IMR-90 (cell line): ENCODE measurements around the gene TNFAIP8L1. TPM values are rescaled to one million over a fixed set of nuclear protein-coding genes. Genes with fewer than 3 reads are reported as not detected.

ENCODE experiments used
- ATAC-seq: fragments of 200-7000 bp; cut with Tn5 transposase; 2 replicates; pipeline ENCODE4 v1.9.1; 2020; ENCODE audit warnings: low read depth, mild to moderate bottlenecking, moderate library complexity
- BruUV-seq: library from RNA; stranded (reverse); fragments of 400-500 nt; replicated peaks from 2 replicates; lab custom pipeline; 2021; lab: Mats Ljungman, UMichigan
- CTCF ChIA-PET: fragments of 300-600 bp; formaldehyde crosslinking; extraction: SDS; loops from one replicate; lab custom pipeline; 2021; ENCODE audit warnings: antibody characterized with exemption; lab: Yijun Ruan, JAX
- POLR2A ChIA-PET: fragments of 300-600 bp; sonication (Branson Sonifier 250); formaldehyde crosslinking; loops from one replicate; lab custom pipeline; 2022; ENCODE audit warnings: antibody characterized with exemption; ENCODE audit not compliant: unreplicated experiment; lab: Charles Lee
- DNase-seq: peaks from one replicate; pipeline ENCODE4 v3.0.0; 2013
- H2AFZ ChIP-seq: replicated peaks from 2 replicates; pipeline ENCODE3; 2013; ENCODE audit warnings: low read length, mild to moderate bottlenecking; ENCODE audit not compliant: poor library complexity
- H2AK5ac ChIP-seq: 2 replicates; pipeline ENCODE4 v1.6.1; 2013; ENCODE audit warnings: low read depth, low read length, inconsistent platforms
- H2AK9ac ChIP-seq: replicated peaks from 2 replicates; pipeline ENCODE3; 2013; ENCODE audit warnings: mild to moderate bottlenecking, low read depth, low read length, moderate library complexity; ENCODE audit not compliant: poor library complexity
- H2BK120ac ChIP-seq: 2 replicates; pipeline ENCODE4 v1.6.1; 2013; ENCODE audit warnings: low read depth, low read length, inconsistent platforms
- H2BK15ac ChIP-seq: 3 replicates; pipeline ENCODE4 v1.6.1; 2013; ENCODE audit warnings: low read depth, low read length, inconsistent platforms
- H2BK20ac ChIP-seq: 2 replicates; pipeline ENCODE4 v1.6.1; 2013; ENCODE audit warnings: low read depth, mild to moderate bottlenecking, inconsistent platforms, low read length, moderate library complexity
- H2BK5ac ChIP-seq: 2 replicates; pipeline ENCODE4 v1.6.1; 2013; ENCODE audit warnings: mild to moderate bottlenecking, low read depth, low read length, inconsistent platforms; ENCODE audit not compliant: poor library complexity, severe bottlenecking
- H3K14ac ChIP-seq: replicated peaks from 2 replicates; pipeline ENCODE4 v1.6.1; 2013; ENCODE audit warnings: low read depth, low read length, inconsistent platforms
- H3K18ac ChIP-seq: 2 replicates; pipeline ENCODE4 v1.6.1; 2013; ENCODE audit warnings: low read depth, low read length, control low read depth
- H3K23ac ChIP-seq: 2 replicates; pipeline ENCODE4 v1.6.1; 2013; ENCODE audit warnings: low read depth, low read length, inconsistent platforms
- H3K27ac ChIP-seq: 2 replicates; pipeline ENCODE4 v1.5.1; 2013; ENCODE audit warnings: mild to moderate bottlenecking, control low read depth, low read length; ENCODE audit not compliant: insufficient read depth
- H3K27me3 ChIP-seq: 2 replicates; pipeline ENCODE4 v1.6.1; 2013; ENCODE audit warnings: low read length; ENCODE audit not compliant: control insufficient read depth, insufficient read depth
- H3K36me3 ChIP-seq: 2 replicates; pipeline ENCODE4 v1.6.1; 2013; ENCODE audit warnings: low read length, mixed read lengths; ENCODE audit not compliant: control insufficient read depth, insufficient read depth
- H3K4ac ChIP-seq: 2 replicates; pipeline ENCODE4 v1.6.1; 2013; ENCODE audit warnings: low read depth, low read length, inconsistent platforms
- H3K4me1 ChIP-seq: 2 replicates; pipeline ENCODE4 v1.6.1; 2013; ENCODE audit warnings: low read length, mixed read lengths; ENCODE audit not compliant: control insufficient read depth, insufficient read depth
- H3K4me2 ChIP-seq: 2 replicates; pipeline ENCODE4 v1.6.1; 2013; ENCODE audit warnings: low read depth, mild to moderate bottlenecking, control low read depth, low read length, moderate library complexity
- H3K4me3 ChIP-seq: 2 replicates; pipeline ENCODE4 v1.5.1; 2013; ENCODE audit warnings: low read depth, mild to moderate bottlenecking, control low read depth, low read length, moderate library complexity; ENCODE audit not compliant: insufficient read depth
- H3K56ac ChIP-seq: 2 replicates; pipeline ENCODE4 v1.6.1; 2013; ENCODE audit warnings: low read length, inconsistent platforms; ENCODE audit not compliant: insufficient read depth; ENCODE audit errors: extremely low read depth
- H3K79me1 ChIP-seq, 2 experiments: 2 replicates each; pipeline ENCODE4 v1.6.1; 2013; ENCODE audit warnings: low read length in 2 of 2, inconsistent platforms in 1 of 2, low read depth in 1 of 2
- H3K9ac ChIP-seq: 2 replicates; pipeline ENCODE4 v1.6.1; 2013; ENCODE audit warnings: low read depth, low read length, control low read depth
- H3K9me1 ChIP-seq: 2 replicates; pipeline ENCODE4 v1.6.1; 2013; ENCODE audit warnings: low read length, inconsistent platforms; ENCODE audit not compliant: insufficient read depth
- H3K9me3 ChIP-seq: 2 replicates; pipeline ENCODE4 v1.6.1; 2013; ENCODE audit warnings: low read length; ENCODE audit not compliant: control insufficient read depth, insufficient read depth
- H4K20me1 ChIP-seq: 2 replicates; pipeline ENCODE4 v1.6.1; 2013; ENCODE audit warnings: low read length, inconsistent platforms; ENCODE audit not compliant: insufficient read depth
- H4K5ac ChIP-seq: 2 replicates; pipeline ENCODE4 v1.6.1; 2013; ENCODE audit warnings: mild to moderate bottlenecking, low read depth, low read length, control low read depth
- H4K8ac ChIP-seq, 2 experiments: 2 replicates each; pipeline ENCODE4 v1.6.1; 2013; ENCODE audit warnings: low read depth in 2 of 2, low read length in 2 of 2, control low read depth in 1 of 2, inconsistent platforms in 1 of 2
- H4K91ac ChIP-seq: 2 replicates; pipeline ENCODE4 v1.6.1; 2013; ENCODE audit warnings: low read depth, low read length, inconsistent platforms; ENCODE audit not compliant: insufficient read depth
- BHLHE40 ChIP-seq: fragments of 150-350 bp; IDR thresholded peaks from 2 replicates; pipeline ENCODE4 v1.6.1; 2016; ENCODE audit warnings: mild to moderate bottlenecking, low read depth, low read length
- CEBPB ChIP-seq: IDR thresholded peaks from 2 replicates; pipeline ENCODE4 v1.6.1; 2012; ENCODE audit warnings: low read depth, low read length, improper control_type of control experiment
- CHD1 ChIP-seq: IDR thresholded peaks from 2 replicates; pipeline ENCODE4 v1.6.1; 2012; ENCODE audit warnings: low read depth, low read length, improper control_type of control experiment
- CTCF ChIP-seq: conservative IDR thresholded peaks from 2 replicates; pipeline ENCODE4 v1.5.1; 2012; ENCODE audit warnings: mild to moderate bottlenecking, low read depth, low read length, improper control_type of control experiment
- ELK1 ChIP-seq: fragments of 150-350 bp; IDR thresholded peaks from 2 replicates; pipeline ENCODE4 v1.6.1; 2016; ENCODE audit warnings: low read depth, mild to moderate bottlenecking, low read length, moderate library complexity, borderline replicate concordance
- FOS ChIP-seq: fragments of 150-350 bp; IDR thresholded peaks from 2 replicates; pipeline ENCODE4 v1.6.1; 2016; ENCODE audit warnings: low read depth, low read length
- MAFK ChIP-seq: IDR thresholded peaks from 2 replicates; pipeline ENCODE4 v1.6.1; 2012; ENCODE audit warnings: low read depth, low read length, improper control_type of control experiment
- MAZ ChIP-seq: IDR thresholded peaks from 2 replicates; pipeline ENCODE4 v1.6.1; 2012; ENCODE audit warnings: low read depth, mild to moderate bottlenecking, low read length, improper control_type of control experiment, moderate library complexity, borderline replicate concordance
- MXI1 ChIP-seq: IDR thresholded peaks from 2 replicates; pipeline ENCODE4 v1.6.1; 2012; ENCODE audit warnings: low read depth, mild to moderate bottlenecking, low read length, moderate library complexity, borderline replicate concordance
- POLR2A ChIP-seq: IDR thresholded peaks from 2 replicates; pipeline ENCODE4 v1.6.1; 2012; ENCODE audit warnings: mild to moderate bottlenecking, low read depth, low read length
- RFX5 ChIP-seq: IDR thresholded peaks from 2 replicates; pipeline ENCODE4 v1.8.0; 2012; ENCODE audit warnings: low read depth, mild to moderate bottlenecking, low read length, moderate library complexity
- SMC3 ChIP-seq: fragments of 150-350 bp; IDR thresholded peaks from 2 replicates; pipeline ENCODE4 v1.6.1; 2016; ENCODE audit warnings: low read depth, mild to moderate bottlenecking, antibody characterized with exemption, low read length, moderate library complexity
- USF2 ChIP-seq: fragments of 150-350 bp; IDR thresholded peaks from 2 replicates; pipeline ENCODE4 v1.6.1; 2017; ENCODE audit warnings: mild to moderate bottlenecking, antibody characterized with exemption, low read length, low read depth
- WGBS, 2 experiments: methylation state at CpG; one replicate each; pipeline versions ENCODE4 v1.1.5 to v1.1.7; 2013; ENCODE audit warnings: missing lambda C conversion rate in 2 of 2; ENCODE audit not compliant: insufficient read length in 1 of 2; ENCODE audit errors: extremely low coverage in 2 of 2; 5-methylcytosine and 5-hydroxymethylcytosine counted together
- dilution Hi-C: fragments of 300-500 bp; cut with HindIII; formaldehyde crosslinking; loops from one replicate; pipeline ENCODE4 v1.14.3; 2018; ENCODE audit warnings: low sequenced_read_pairs; ENCODE audit not compliant: unreplicated experiment
- in situ Hi-C: fragments of 300-500 bp; cut with MboI; formaldehyde crosslinking; loops from 3 replicates; pipeline ENCODE4 v1.14.3; 2019; ENCODE audit warnings: low sequenced_read_pairs, inconsistent platforms, mixed read lengths
- intact Hi-C: fragments of 100-400 bp; cut with micrococcal nuclease; formaldehyde crosslinking; loops from 2 replicates; pipeline ENCODE4 v1.10.0; 2022
- polyA plus RNA-seq, 3 experiments: library from polyadenylated mRNA; depleted of rRNA; stranded (reverse); fragments of >200 nt; gene quantifications; 2 replicates each; pipeline ENCODE4 v1.2.3, GENCODE V29; 2012; ENCODE audit warnings: low replicate concordance in 1 of 3
- total RNA-seq: library from RNA; depleted of rRNA; stranded (reverse); fragments of >200 nt; gene quantifications from 2 replicates; pipeline ENCODE4 v1.2.3, GENCODE V29; 2012

Gene TNFAIP8L1
- total and polyA plus RNA-seq, 2 of the 4 experiments (the other 2 are of a cell fraction) = 2.5 to 6.0 TPM

GRCh38 chr19:4662020-4662695 is 22.8 kb downstream of the TNFAIP8L1 start:
- Histone ChIP-seq H4K20me1 (peaks cover 46% of the 10 kb centered on the region), H3K36me3 (peaks cover 65% of the 10 kb centered on the region), H2BK120ac (no peak overlapping the region), H2AFZ (no peak overlapping the region), H3K9me1 (no peaks in the 10 kb centered on the region), H3K27me3 (no peaks in the 10 kb centered on the region), H3K27ac (no peak overlapping the region), H4K5ac (no peak overlapping the region), H4K91ac (no peak overlapping the region), H3K4ac (no peak overlapping the region), H3K4me1 (no peaks in the 10 kb centered on the region), H3K4me3 (no peak overlapping the region), H4K8ac (no peak overlapping the region), H3K79me1 (peaks cover 13 to 69% of the 10 kb centered on the region in 2 experiments; a peak in 3 of 4 replicates), H2BK20ac (no peak overlapping the region), H2BK5ac (no peak overlapping the region), H3K4me2 (no peak overlapping the region), H3K14ac (no peak overlapping the region), H3K18ac (no peak overlapping the region), H3K9ac (no peak overlapping the region), H3K9me3 (no peaks in the 10 kb centered on the region; the same call in 1 of the 2 replicates), H2AK5ac (no peak overlapping the region), H3K23ac (no peak overlapping the region), H3K56ac (no peak overlapping the region), H2AK9ac (peak overlapping the region; percentile 5), H2BK15ac (no peak overlapping the region)
- in situ Hi-C loops = no loop called here
- ATAC-seq = no peak
- DNase-seq = no peak
- dilution Hi-C loops = no loop called here
- POLR2A ChIA-PET = no interaction called here
- no peak for TF ChIP-seq MAZ
- TF ChIP-seq BHLHE40 = no peak
- TF ChIP-seq FOS = no peak
- no peak for TF ChIP-seq USF2
- no peak for TF ChIP-seq RFX5
- TF ChIP-seq CTCF = no peak
- no peak for TF ChIP-seq POLR2A
- no peak for TF ChIP-seq CHD1
- no peak for TF ChIP-seq MAFK
- TF ChIP-seq SMC3 = no peak
- TF ChIP-seq ELK1 = no peak
- no peak for TF ChIP-seq MXI1
- no peak for TF ChIP-seq CEBPB
- WGBS, 2 experiments = 95% methylated on average over 3 of the region's 20 CpGs; no CpG with 5 or more reads in 1 of the 2 experiments
- BruUV-seq = no TSS peak
- CTCF ChIA-PET = no interaction called here
- intact Hi-C loops = no loop called here
